Measurements from ENCODE around the gene JAKMIP3. TPM values are rescaled to one million over a fixed set of nuclear protein-coding genes. Genes with fewer than 3 reads are reported as not detected.

Gene JAKMIP3
- total RNA-seq: 1.7 TPM
- long read RNA-seq: 0 reads

GRCh38 chr10:132065491-132066105 is at the start of gene JAKMIP3:
Gene JAKMIP3, plus strand, starts transcription at chr10:132065946. Its CDS starts 38,863 bp downstream, at chr10:132104809.
- no peaks in the 10 kb centered on the region for H3K27me3 ChIP-seq (ENCODE audit: low read depth)
- H3K9me3 ChIP-seq (replicated peaks): no peaks in the 10 kb centered on the region
- DNase-seq: no peak
- H3K36me3 ChIP-seq: no peaks in the 10 kb centered on the region
- H3K4me3 ChIP-seq: peak within 1 kb of the TSS; percentile 68
- no peak for TF ChIP-seq CTCF (IDR thresholded peaks at IDR 0.05; ENCODE audit: borderline replicate concordance)
- peak within 1 kb of the TSS; percentile 84 for H3K27ac ChIP-seq (replicated peaks)
- intact Hi-C loops (cut with micrococcal nuclease): no loop called here
- H3K4me1 ChIP-seq: peaks cover 34% of the 10 kb centered on the region

GRCh38 chr10:132016514-132016913 is 49.2 kb upstream of the JAKMIP3 start:
- no peak for TF ChIP-seq CTCF (IDR thresholded peaks at IDR 0.05; ENCODE audit: borderline replicate concordance)
- Histone ChIP-seq H3K9me3 (replicated peaks) (no peaks in the 10 kb centered on the region), H3K36me3 (no peaks in the 10 kb centered on the region), H3K27ac (replicated peaks) (no peak overlapping the region), H3K4me1 (peaks cover 36% of the 10 kb centered on the region), H3K27me3 (ENCODE audit: low read depth) (no peaks in the 10 kb centered on the region), H3K4me3 (no peak overlapping the region)
- no peak for DNase-seq
- intact Hi-C loops (cut with micrococcal nuclease): no loop called here

- intact Hi-C loops (cut with micrococcal nuclease): no loop called here
- Histone ChIP-seq H3K27ac (replicated peaks) (no peak overlapping the region), H3K9me3 (replicated peaks) (no peaks in the 10 kb centered on the region), H3K27me3 (ENCODE audit: low read depth) (peaks cover 6% of the 10 kb centered on the region), H3K4me3 (no peak overlapping the region), H3K36me3 (no peaks in the 10 kb centered on the region), H3K4me1 (peaks cover 35% of the 10 kb centered on the region)
- DNase-seq: no peak
- no peak for TF ChIP-seq CTCF (IDR thresholded peaks at IDR 0.05; ENCODE audit: borderline replicate concordance)
Measured at GRCh38 chr10:132018446-132018845, 47.3 kb upstream of the JAKMIP3 start.

- H3K4me3 ChIP-seq: no peak overlapping the region
- intact Hi-C loops (cut with micrococcal nuclease): no loop called here
- no peak overlapping the region for H3K27ac ChIP-seq (replicated peaks)
- TF ChIP-seq CTCF (IDR thresholded peaks at IDR 0.05; ENCODE audit: borderline replicate concordance): no peak
- no peak for DNase-seq
- H3K4me1 ChIP-seq: peaks cover 35% of the 10 kb centered on the region
- no peaks in the 10 kb centered on the region for H3K36me3 ChIP-seq
- H3K9me3 ChIP-seq (replicated peaks): no peaks in the 10 kb centered on the region
- peaks cover 15% of the 10 kb centered on the region for H3K27me3 ChIP-seq (ENCODE audit: low read depth)
Measured at GRCh38 chr10:132019366-132019765, 46.4 kb upstream of the JAKMIP3 start.

- Histone ChIP-seq H3K4me1 (peaks cover 24% of the 10 kb centered on the region), H3K27me3 (ENCODE audit: low read depth) (peaks cover 24% of the 10 kb centered on the region), H3K36me3 (no peaks in the 10 kb centered on the region), H3K4me3 (no peak overlapping the region), H3K27ac (replicated peaks) (no peak overlapping the region), H3K9me3 (replicated peaks) (no peaks in the 10 kb centered on the region)
- intact Hi-C loops (cut with micrococcal nuclease): loop anchor here (5.0 kb wide), 1 partner anchor 133 kb away; no protein-coding TSS in a partner anchor
- DNase-seq: no peak
- TF ChIP-seq CTCF (IDR thresholded peaks at IDR 0.05; ENCODE audit: borderline replicate concordance): no peak
Measured at GRCh38 chr10:132020456-132020855, 45.3 kb upstream of the JAKMIP3 start.
